RWPE1 (cell line): Measurements from ENCODE around the gene ATP11C.

Experiments
- CTCF ChIA-PET: fragments of 350-600 bp; sonication (Branson Sonifier 250); formaldehyde crosslinking; extraction: SDS; loops from one replicate; lab custom pipeline; 2021; lab: Yijun Ruan, JAX
- POLR2A ChIA-PET: fragments of 400-600 bp; formaldehyde crosslinking; extraction: SDS; loops from one replicate; lab custom pipeline; 2020; ENCODE audit warnings: antibody characterized with exemption; ENCODE audit not compliant: low non-redundant PET; lab: Yijun Ruan, JAX
- DNase-seq: peaks from one replicate; pipeline ENCODE4 v3.0.0; 2012; ENCODE audit warnings: low spot score
- H3K27ac ChIP-seq: fragments of 450-650 bp; 2 replicates; pipeline ENCODE4 v1.5.1; 2017
- TF ChIP-seq, protein P1 (sequence below): fragments of 450-650 bp; conservative IDR thresholded peaks from 2 replicates; pipeline ENCODE4 v1.5.1; 2017; ENCODE audit warnings: low read depth, mild to moderate bottlenecking

The ATP11C gene

DNA sequence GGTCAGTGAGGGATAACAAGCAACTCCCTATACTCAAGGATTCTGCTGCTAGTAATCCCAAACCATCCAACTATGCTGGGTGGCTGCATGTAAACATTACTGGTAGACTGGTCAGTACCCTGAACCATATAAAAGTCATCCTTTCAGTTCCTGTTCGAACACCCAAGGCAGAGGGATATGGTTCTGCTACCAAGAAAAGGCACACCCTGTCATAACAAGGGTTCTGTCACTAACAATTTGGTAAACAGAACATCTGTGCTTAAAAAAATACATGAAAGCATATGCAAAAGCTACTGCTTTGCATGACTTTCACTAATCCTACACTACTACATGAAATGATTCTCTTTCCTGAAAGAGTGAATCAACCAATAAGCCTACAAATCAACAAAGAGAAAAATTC, 148.0 kb downstream of the ATP11C start:
- no peak for DNase-seq
- CTCF ChIA-PET = no interaction called here
- TF ChIP-seq, protein P1, sequence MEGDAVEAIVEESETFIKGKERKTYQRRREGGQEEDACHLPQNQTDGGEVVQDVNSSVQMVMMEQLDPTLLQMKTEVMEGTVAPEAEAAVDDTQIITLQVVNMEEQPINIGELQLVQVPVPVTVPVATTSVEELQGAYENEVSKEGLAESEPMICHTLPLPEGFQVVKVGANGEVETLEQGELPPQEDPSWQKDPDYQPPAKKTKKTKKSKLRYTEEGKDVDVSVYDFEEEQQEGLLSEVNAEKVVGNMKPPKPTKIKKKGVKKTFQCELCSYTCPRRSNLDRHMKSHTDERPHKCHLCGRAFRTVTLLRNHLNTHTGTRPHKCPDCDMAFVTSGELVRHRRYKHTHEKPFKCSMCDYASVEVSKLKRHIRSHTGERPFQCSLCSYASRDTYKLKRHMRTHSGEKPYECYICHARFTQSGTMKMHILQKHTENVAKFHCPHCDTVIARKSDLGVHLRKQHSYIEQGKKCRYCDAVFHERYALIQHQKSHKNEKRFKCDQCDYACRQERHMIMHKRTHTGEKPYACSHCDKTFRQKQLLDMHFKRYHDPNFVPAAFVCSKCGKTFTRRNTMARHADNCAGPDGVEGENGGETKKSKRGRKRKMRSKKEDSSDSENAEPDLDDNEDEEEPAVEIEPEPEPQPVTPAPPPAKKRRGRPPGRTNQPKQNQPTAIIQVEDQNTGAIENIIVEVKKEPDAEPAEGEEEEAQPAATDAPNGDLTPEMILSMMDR = no peak
- POLR2A ChIA-PET = no interaction called here
- H3K27ac ChIP-seq = no peak overlapping the region

DNA sequence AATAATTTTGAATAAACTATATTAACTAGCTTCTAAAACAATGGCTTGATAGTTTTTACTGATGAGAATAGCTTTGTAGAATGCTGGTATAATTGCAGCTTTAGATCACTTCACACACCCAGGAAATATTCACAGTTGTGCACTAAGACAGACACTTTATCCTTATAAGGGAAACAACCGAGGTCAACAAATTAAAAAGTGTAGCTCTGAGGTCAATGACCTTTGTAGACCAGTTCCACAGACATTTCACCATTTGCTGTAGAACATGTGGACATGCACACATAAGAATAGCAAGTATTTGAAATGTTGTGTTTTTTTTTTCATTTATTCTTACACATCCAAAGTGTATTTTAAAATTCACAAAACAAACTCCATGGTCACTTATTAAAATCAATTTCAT, 148.9 kb downstream of the ATP11C start:
- DNase-seq = no peak
- H3K27ac ChIP-seq = no peak overlapping the region
- ChIA-PET POLR2A (no interaction called here), CTCF (no interaction called here)
- TF ChIP-seq, protein P1 = no peak

DNA sequence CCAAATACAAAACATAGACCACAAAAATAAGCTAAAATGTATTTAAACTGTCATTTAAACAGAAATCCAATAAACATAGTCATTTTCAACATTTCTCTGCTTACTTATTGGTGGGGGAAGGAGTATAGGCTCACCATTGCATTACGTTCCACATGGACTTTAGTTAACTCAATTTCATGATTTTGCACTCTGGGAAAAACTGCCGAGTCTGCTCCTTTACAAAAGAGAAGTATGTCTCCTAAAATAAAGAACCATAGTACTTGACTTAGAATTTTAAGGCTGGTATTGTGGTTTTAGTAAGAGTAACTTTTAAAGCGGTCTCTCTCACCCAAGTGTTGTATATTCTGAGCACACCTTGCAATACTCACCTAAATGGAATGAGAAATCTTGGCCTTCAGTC, 149.8 kb downstream of the ATP11C start:
- TF ChIP-seq, protein P1 = no peak
- POLR2A ChIA-PET = no interaction called here

DNA sequence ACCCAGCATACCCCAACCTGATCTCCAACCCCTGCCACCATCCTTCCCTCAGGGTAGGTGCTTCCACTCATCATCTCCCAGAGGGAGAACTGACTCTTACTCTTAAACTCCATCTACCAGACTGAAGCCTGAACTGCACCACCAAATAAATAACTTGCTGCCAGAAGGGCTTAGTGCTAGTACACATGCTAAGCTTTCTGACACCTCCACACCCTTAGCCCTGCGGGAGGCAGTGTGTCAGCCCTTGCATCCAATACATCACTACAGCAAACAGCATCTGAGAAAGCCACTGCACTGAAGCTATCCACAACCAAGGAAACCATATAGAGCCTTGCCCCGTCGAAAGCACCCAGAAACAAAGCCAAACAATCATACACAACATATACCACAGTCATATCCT, 156.3 kb downstream of the ATP11C start:
- no peak for DNase-seq
- CTCF ChIA-PET = interaction anchor here (0.7 kb wide), 1 partner anchor 10 kb away, joined by 3 read pairs; no protein-coding TSS in a partner anchor
- POLR2A ChIA-PET = no interaction called here
- TF ChIP-seq, protein P1 = no peak
- no peak overlapping the region for H3K27ac ChIP-seq

More for the DNA sequence above, 149.8 kb downstream of the ATP11C start:
- no peak for DNase-seq
- no peak overlapping the region for H3K27ac ChIP-seq
- CTCF ChIA-PET = no interaction called here

GRCh38 chrX:139770366-139770765, 162.5 kb downstream of the ATP11C start:
- ChIA-PET POLR2A (no interaction called here), CTCF (no interaction called here)
- TF ChIP-seq, protein P1 = no peak
- no peak for DNase-seq
- H3K27ac ChIP-seq = no peak overlapping the region

DNA sequence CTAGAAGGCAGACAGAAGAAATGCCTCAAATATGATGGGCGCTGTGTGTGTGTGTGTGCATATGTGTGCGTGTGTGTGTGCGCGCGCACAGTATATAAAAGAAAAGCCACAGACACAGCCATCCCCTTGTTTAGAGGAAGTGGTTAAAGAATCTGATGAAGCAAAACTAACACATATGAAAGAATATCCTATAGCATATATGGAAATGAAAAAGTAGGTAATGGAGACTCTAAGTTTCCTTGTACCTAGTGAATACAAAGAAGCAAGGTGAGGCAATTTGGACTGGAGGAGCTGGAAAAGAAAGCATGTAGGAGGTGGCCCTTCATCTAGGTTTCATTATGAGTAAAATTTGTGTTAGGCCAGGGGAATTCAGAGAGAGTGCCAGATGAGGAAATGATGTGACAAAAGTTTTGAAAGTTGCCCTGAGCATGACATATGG, 166.3 kb downstream of the ATP11C start:
- TF ChIP-seq, protein P1 = no peak

More for the DNA sequence above, 166.3 kb downstream of the ATP11C start:
- POLR2A ChIA-PET = no interaction called here
- H3K27ac ChIP-seq = no peak overlapping the region
- CTCF ChIA-PET = interaction anchor here (0.6 kb wide), 1 partner anchor 10 kb away, joined by 3 read pairs; no protein-coding TSS in a partner anchor
- no peak for DNase-seq
